ENCODE measurements around the gene FMO5. TPM values are rescaled to one million over a fixed set of nuclear protein-coding genes. Genes with fewer than 3 reads are reported as not detected.

The FMO5 gene
- total and polyA plus RNA-seq, 3 donors from 2014 or later: 6.4 to 11.0 (median 9.8) TPM

GRCh38 chr1:147216124-147216523 lies 9.0 kb downstream of the FMO5 start:
- no peaks in the 10 kb centered on the region for H3K4me1 ChIP-seq
- H3K36me3 ChIP-seq (ENCODE audit: low read depth, missing control alignments): no peaks in the 10 kb centered on the region
- no peak for DNase-seq
- H3K27ac ChIP-seq: no peak overlapping the region
- H3K9me3 ChIP-seq: no peaks in the 10 kb centered on the region
- intact Hi-C loops (cut with DNase I; ENCODE audit: low total_unique reads): no loop called here
- H3K4me3 ChIP-seq: no peak overlapping the region
- TF ChIP-seq POLR2A (IDR thresholded peaks at IDR 0.05): no peak
- TF ChIP-seq CTCF (IDR thresholded peaks at IDR 0.05): no peak
- no peaks in the 10 kb centered on the region for H3K27me3 ChIP-seq
- 80 to 86% methylated on average over 3 of the region's 3 CpGs for WGBS, 2 donors

- WGBS, 2 donors: 24 to 39% methylated on average over 2 of the region's 2 CpGs
- DNase-seq: no peak
- intact Hi-C loops (cut with DNase I; ENCODE audit: low total_unique reads): no loop called here
- TF ChIP-seq CTCF (IDR thresholded peaks at IDR 0.05): no peak
- TF ChIP-seq POLR2A (IDR thresholded peaks at IDR 0.05): no peak
- H3K4me1 ChIP-seq: no peaks in the 10 kb centered on the region
- H3K36me3 ChIP-seq (ENCODE audit: low read depth, missing control alignments): no peaks in the 10 kb centered on the region
- H3K9me3 ChIP-seq: no peaks in the 10 kb centered on the region
- no peak overlapping the region for H3K4me3 ChIP-seq
- H3K27ac ChIP-seq: no peak overlapping the region
- H3K27me3 ChIP-seq: no peaks in the 10 kb centered on the region
Observed at GRCh38 chr1:147215540-147215916, 9.6 kb downstream of the FMO5 start.

- H3K27me3 ChIP-seq: no peaks in the 10 kb centered on the region
- no peak overlapping the region for H3K4me3 ChIP-seq
- no peaks in the 10 kb centered on the region for H3K4me1 ChIP-seq
- DNase-seq: no peak
- no peaks in the 10 kb centered on the region for H3K36me3 ChIP-seq (ENCODE audit: low read depth, missing control alignments)
- H3K27ac ChIP-seq: no peak overlapping the region
- H3K9me3 ChIP-seq: no peaks in the 10 kb centered on the region
- no peak for TF ChIP-seq POLR2A (IDR thresholded peaks at IDR 0.05)
- no peak for TF ChIP-seq CTCF (IDR thresholded peaks at IDR 0.05)
- intact Hi-C loops (cut with DNase I; ENCODE audit: low total_unique reads): no loop called here
Observed at GRCh38 chr1:147214842-147215539, 10.1 kb downstream of the FMO5 start.

- intact Hi-C loops (cut with DNase I; ENCODE audit: low total_unique reads): no loop called here
- no peaks in the 10 kb centered on the region for H3K36me3 ChIP-seq (ENCODE audit: low read depth, missing control alignments)
- DNase-seq: no peak
- no peaks in the 10 kb centered on the region for H3K9me3 ChIP-seq
- 76 to 81% methylated on average over 7 of the region's 7 CpGs for WGBS, 2 donors
- no peak for TF ChIP-seq POLR2A (IDR thresholded peaks at IDR 0.05)
- no peak for TF ChIP-seq CTCF (IDR thresholded peaks at IDR 0.05)
- H3K4me3 ChIP-seq: no peak overlapping the region
- H3K4me1 ChIP-seq: no peaks in the 10 kb centered on the region
- no peak overlapping the region for H3K27ac ChIP-seq
- no peaks in the 10 kb centered on the region for H3K27me3 ChIP-seq
Observed at GRCh38 chr1:147214325-147214724, 10.8 kb downstream of the FMO5 start.

GRCh38 chr1:147213271-147213670 lies 11.9 kb downstream of the FMO5 start:
- no peaks in the 10 kb centered on the region for H3K36me3 ChIP-seq (ENCODE audit: low read depth, missing control alignments)
- no peak for DNase-seq
- no peak for TF ChIP-seq POLR2A (IDR thresholded peaks at IDR 0.05)
- no peak for TF ChIP-seq CTCF (IDR thresholded peaks at IDR 0.05)

More at GRCh38 chr1:147213271-147213670, 11.9 kb downstream of the FMO5 start:
- intact Hi-C loops (cut with DNase I; ENCODE audit: low total_unique reads): no loop called here
- no peak overlapping the region for H3K27ac ChIP-seq
- no peaks in the 10 kb centered on the region for H3K4me1 ChIP-seq
- H3K9me3 ChIP-seq: no peaks in the 10 kb centered on the region
- no peak overlapping the region for H3K4me3 ChIP-seq
- H3K27me3 ChIP-seq: no peaks in the 10 kb centered on the region

Data from testis (tissue), 3 donors.